Mesenchymal stem cell (in vitro differentiated cells and primary cell): ENCODE data around the gene EGFLAM.

ENCODE experiments used
- DNase-seq: peaks from one replicate; pipeline ENCODE4 v3.0.0-alpha.2; 2013
- H2AFZ ChIP-seq: one replicate; pipeline ENCODE4 v1.6.1; 2013; ENCODE audit warnings: low read depth, mild to moderate bottlenecking, control low read depth, inconsistent platforms, low read length, moderate library complexity
- H2AK5ac ChIP-seq: 2 replicates; pipeline ENCODE4 v1.6.1; 2013; ENCODE audit warnings: low read length, moderate library complexity, mild to moderate bottlenecking, inconsistent platforms; ENCODE audit not compliant: severe bottlenecking
- H2BK120ac ChIP-seq: one replicate; pipeline ENCODE4 v1.6.1; 2013; ENCODE audit warnings: low read depth, mild to moderate bottlenecking, inconsistent platforms, low read length, moderate library complexity
- H2BK12ac ChIP-seq, 2 experiments: one replicate each; pipeline ENCODE4 v1.6.1; 2013; ENCODE audit warnings: inconsistent platforms in 2 of 2, low read length in 2 of 2, mild to moderate bottlenecking in 2 of 2, moderate library complexity in 2 of 2, control low read depth in 1 of 2
- H2BK15ac ChIP-seq: one replicate; pipeline ENCODE4 v1.6.1; 2013; ENCODE audit warnings: mild to moderate bottlenecking, low read depth, inconsistent platforms; ENCODE audit not compliant: poor library complexity, severe bottlenecking
- H2BK5ac ChIP-seq: 2 replicates; pipeline ENCODE4 v1.6.1; 2013; ENCODE audit warnings: low read depth, mild to moderate bottlenecking, low read length, control low read depth, inconsistent platforms; ENCODE audit not compliant: poor library complexity, severe bottlenecking
- H3K14ac ChIP-seq, 2 experiments: one replicate each; pipeline ENCODE4 v1.6.1; 2013; ENCODE audit warnings: inconsistent platforms in 2 of 2, low read length in 2 of 2, control low read depth in 1 of 2, mild to moderate bottlenecking in 1 of 2, moderate library complexity in 1 of 2
- H3K18ac ChIP-seq, 2 experiments: one replicate each; pipeline ENCODE4 v1.6.1; 2013; ENCODE audit warnings: inconsistent platforms in 2 of 2, low read length in 2 of 2, control low read depth in 1 of 2, low read depth in 1 of 2, mild to moderate bottlenecking in 1 of 2
- H3K23ac ChIP-seq, 2 experiments: one replicate each; pipeline ENCODE4 v1.6.1; 2013; ENCODE audit warnings: inconsistent platforms in 2 of 2, low read length in 2 of 2, mild to moderate bottlenecking in 2 of 2, moderate library complexity in 2 of 2, control low read depth in 1 of 2
- H3K27ac ChIP-seq: 2 replicates; pipeline ENCODE4 v1.5.1; 2013; ENCODE audit warnings: mild to moderate bottlenecking, moderate library complexity, low read length, control low read depth, inconsistent platforms; ENCODE audit not compliant: poor library complexity, severe bottlenecking
- H3K27me3 ChIP-seq, 2 experiments: 2 replicates each; pipeline versions ENCODE4 v1.6.1 to v1.7.0; 2013; ENCODE audit warnings: low read length in 2 of 2, mild to moderate bottlenecking in 2 of 2, moderate library complexity in 2 of 2, control low read depth in 1 of 2, inconsistent platforms in 1 of 2; ENCODE audit not compliant: control insufficient read depth in 1 of 2, insufficient read depth in 1 of 2
- H3K36me3 ChIP-seq, 2 experiments: 2 replicates each; pipeline versions ENCODE4 v1.6.1 to v1.7.0; 2013; ENCODE audit warnings: low read length in 2 of 2, control low read depth in 1 of 2, inconsistent platforms in 1 of 2, low read depth in 1 of 2, mild to moderate bottlenecking in 1 of 2; ENCODE audit not compliant: insufficient read depth in 2 of 2, control insufficient read depth in 1 of 2
- H3K4ac ChIP-seq, 2 experiments: one replicate each; pipeline ENCODE4 v1.6.1; 2013; ENCODE audit warnings: inconsistent platforms in 2 of 2, low read length in 2 of 2, mild to moderate bottlenecking in 2 of 2, moderate library complexity in 2 of 2, control low read depth in 1 of 2, low read depth in 1 of 2
- H3K4me1 ChIP-seq: 2 replicates; pipeline ENCODE4 v1.6.1; 2013; ENCODE audit warnings: low read depth, low read length, control low read depth; ENCODE audit not compliant: control insufficient read depth, insufficient read depth
- H3K4me2 ChIP-seq: 2 replicates; pipeline ENCODE4 v1.6.1; 2013; ENCODE audit warnings: low read length, mild to moderate bottlenecking, inconsistent platforms; ENCODE audit not compliant: poor library complexity, severe bottlenecking
- H3K4me3 ChIP-seq, 2 experiments: 2 replicates each; pipeline versions ENCODE4 v1.5.1 to v1.7.0; 2013; ENCODE audit warnings: low read length in 2 of 2, mild to moderate bottlenecking in 2 of 2, control low read depth in 1 of 2, low read depth in 1 of 2; ENCODE audit not compliant: insufficient read depth in 1 of 2
- H3K79me1 ChIP-seq: replicated peaks from 2 replicates; pipeline ENCODE4 v1.6.1; 2013; ENCODE audit warnings: mild to moderate bottlenecking, control low read depth, low read length, inconsistent platforms; ENCODE audit not compliant: poor library complexity, severe bottlenecking
- H3K9ac ChIP-seq: 2 replicates; pipeline ENCODE4 v1.7.0; 2013; ENCODE audit warnings: mild to moderate bottlenecking, low read length, moderate library complexity
- H3K9me3 ChIP-seq: 2 replicates; pipeline ENCODE4 v1.7.0; 2013; ENCODE audit warnings: mild to moderate bottlenecking, low read length; ENCODE audit not compliant: control insufficient read depth
- H4K8ac ChIP-seq: one replicate; pipeline ENCODE4 v1.6.1; 2013; ENCODE audit warnings: inconsistent platforms, mild to moderate bottlenecking, low read length, moderate library complexity
- H4K91ac ChIP-seq: one replicate; pipeline ENCODE4 v1.6.1; 2013; ENCODE audit warnings: mild to moderate bottlenecking, low read length, inconsistent platforms
- WGBS: methylation state at CpG from one replicate; pipeline ENCODE4 v1.1.7; 2013; ENCODE audit warnings: mixed read lengths; 5-methylcytosine and 5-hydroxymethylcytosine counted together

EGFLAM gene

GRCh38 chr5:38305148-38305547, 46.8 kb downstream of the EGFLAM start:
- no peak overlapping the region for H2AK5ac ChIP-seq
- no peak overlapping the region for H2BK120ac ChIP-seq
- H3K4me3 ChIP-seq, result no peak overlapping the region
- no peak overlapping the region for H4K8ac ChIP-seq
- no peak overlapping the region for H4K91ac ChIP-seq
- peaks cover 58% of the 10 kb centered on the region for H3K9me3 ChIP-seq
- no peak overlapping the region for H3K14ac ChIP-seq
- H2BK12ac ChIP-seq, result no peak overlapping the region
- no peak for DNase-seq
- no peaks in the 10 kb centered on the region for H3K79me1 ChIP-seq
- H2BK5ac ChIP-seq, result no peak overlapping the region
- 92% methylated on average over 2 of the region's 2 CpGs for WGBS
- H3K23ac ChIP-seq, result no peak overlapping the region
- H3K4me2 ChIP-seq, result no peak overlapping the region
- no peak overlapping the region for H3K18ac ChIP-seq
- no peaks in the 10 kb centered on the region for H3K4me1 ChIP-seq
- H3K27ac ChIP-seq, result no peak overlapping the region
- H3K4ac ChIP-seq, result no peak overlapping the region
- H2AFZ ChIP-seq, result no peak overlapping the region
- H3K36me3 ChIP-seq, result no peaks in the 10 kb centered on the region
- H3K27me3 ChIP-seq, result peaks cover 0 to 20% of the 10 kb centered on the region in 2 experiments
- H2BK15ac ChIP-seq, result no peak overlapping the region
- H3K9ac ChIP-seq, result no peak overlapping the region

DNA sequence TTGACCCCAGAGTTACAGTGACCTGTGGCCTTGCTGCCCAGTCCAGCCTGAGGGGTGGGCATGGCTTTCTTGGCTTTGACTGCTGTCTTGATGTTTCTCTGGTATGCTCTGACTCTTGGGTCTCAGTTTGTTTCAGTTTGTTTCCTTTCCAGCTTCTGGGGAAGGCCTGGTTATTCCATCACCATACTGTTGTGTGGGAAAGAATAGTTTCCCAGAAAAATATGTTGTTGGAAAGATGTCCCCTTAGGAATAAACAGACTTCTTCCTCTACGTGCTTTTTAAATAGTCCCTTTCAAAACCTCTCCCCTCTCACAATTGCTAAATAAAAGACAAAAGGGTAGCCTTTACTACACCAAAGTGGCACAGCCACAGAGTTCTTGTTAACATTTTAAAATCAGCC, 49.5 kb downstream of the EGFLAM start:
- H3K4me2 ChIP-seq, result peak overlapping the region; percentile 7
- 75% methylated on average over 1 of the region's 1 CpG for WGBS

GRCh38 chr5:38316544-38317224, 58.3 kb downstream of the EGFLAM start:
- 62% methylated on average over 4 of the region's 6 CpGs for WGBS
- H4K8ac ChIP-seq, result no peak overlapping the region
- H2BK5ac ChIP-seq, result no peak overlapping the region
- DNase-seq, result peak; percentile 7
- H2AFZ ChIP-seq, result no peak overlapping the region
- H3K4ac ChIP-seq, result no peak overlapping the region
- H3K4me2 ChIP-seq, result no peak overlapping the region
- H4K91ac ChIP-seq, result no peak overlapping the region
- no peak overlapping the region for H3K9ac ChIP-seq
- H3K23ac ChIP-seq, result no peak overlapping the region
- H2BK12ac ChIP-seq, result no peak overlapping the region
- no peaks in the 10 kb centered on the region for H3K79me1 ChIP-seq
- no peaks in the 10 kb centered on the region for H3K9me3 ChIP-seq
- H3K27me3 ChIP-seq, result peaks cover 11 to 19% of the 10 kb centered on the region in 2 experiments
- H3K4me1 ChIP-seq, result no peaks in the 10 kb centered on the region
- H3K18ac ChIP-seq, result no peak overlapping the region
- no peak overlapping the region for H2BK15ac ChIP-seq
- no peak overlapping the region for H3K14ac ChIP-seq
- no peaks in the 10 kb centered on the region for H3K36me3 ChIP-seq
- H3K4me3 ChIP-seq, result no peak overlapping the region
- H2BK120ac ChIP-seq, result no peak overlapping the region
- H3K27ac ChIP-seq, result no peak overlapping the region
- no peak overlapping the region for H2AK5ac ChIP-seq

More for the DNA sequence above, 49.5 kb downstream of the EGFLAM start:
- Histone ChIP-seq H3K14ac (no peak overlapping the region), H2BK120ac (no peak overlapping the region), H4K8ac (no peak overlapping the region), H2BK5ac (no peak overlapping the region), H3K18ac (no peak overlapping the region), H3K9me3 (peaks cover 49% of the 10 kb centered on the region), H3K79me1 (no peaks in the 10 kb centered on the region), H3K36me3 (no peaks in the 10 kb centered on the region), H3K4me3 (no peak overlapping the region), H4K91ac (no peak overlapping the region), H3K9ac (no peak overlapping the region), H2AFZ (no peak overlapping the region), H3K27me3 (peaks cover 0 to 21% of the 10 kb centered on the region in 2 experiments), H3K27ac (no peak overlapping the region), H3K23ac (no peak overlapping the region), H2BK12ac (no peak overlapping the region), H2AK5ac (no peak overlapping the region), H2BK15ac (no peak overlapping the region), H3K4ac (no peak overlapping the region), H3K4me1 (no peaks in the 10 kb centered on the region)
- no peak for DNase-seq

DNA sequence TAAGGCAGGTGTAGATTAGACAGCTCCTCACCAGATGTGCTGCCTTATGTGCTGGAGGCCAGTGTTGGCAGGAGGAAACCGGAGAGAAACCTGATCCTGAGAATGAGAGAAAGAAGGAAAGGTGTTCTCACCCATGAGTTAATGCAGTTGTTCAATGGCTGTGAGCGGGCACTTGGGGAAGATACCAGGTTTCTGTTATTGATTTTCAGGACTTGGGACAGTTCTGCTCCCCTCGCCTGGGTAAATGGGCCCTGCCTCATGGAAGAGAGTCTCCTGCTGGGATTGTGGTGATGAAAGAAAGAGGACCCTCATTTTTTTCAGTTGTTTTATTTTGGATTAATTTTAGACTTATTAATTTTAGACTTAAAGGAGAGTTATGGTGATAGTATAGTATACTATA, 59.5 kb downstream of the EGFLAM start:
- no peak overlapping the region for H3K4me3 ChIP-seq
- no peak overlapping the region for H3K14ac ChIP-seq
- no peaks in the 10 kb centered on the region for H3K4me1 ChIP-seq
- H3K79me1 ChIP-seq, result no peaks in the 10 kb centered on the region
- no peak for DNase-seq
- H3K27me3 ChIP-seq, result peaks cover 11 to 19% of the 10 kb centered on the region in 2 experiments
- H4K91ac ChIP-seq, result no peak overlapping the region
- H4K8ac ChIP-seq, result no peak overlapping the region
- no peak overlapping the region for H3K4me2 ChIP-seq
- no peak overlapping the region for H2BK5ac ChIP-seq
- WGBS, result 89% methylated on average over 3 of the region's 3 CpGs
- H2BK15ac ChIP-seq, result no peak overlapping the region
- H3K18ac ChIP-seq, result no peak overlapping the region
- no peak overlapping the region for H3K27ac ChIP-seq
- no peak overlapping the region for H3K4ac ChIP-seq
- H2AK5ac ChIP-seq, result no peak overlapping the region
- no peak overlapping the region for H2BK12ac ChIP-seq
- H3K23ac ChIP-seq, result no peak overlapping the region
- no peaks in the 10 kb centered on the region for H3K36me3 ChIP-seq
- no peak overlapping the region for H2AFZ ChIP-seq
- H2BK120ac ChIP-seq, result no peak overlapping the region
- no peak overlapping the region for H3K9ac ChIP-seq
- no peaks in the 10 kb centered on the region for H3K9me3 ChIP-seq
